A204.1 (cell line): ENCODE results near the gene KDELR3.

Experiments
- FAIRE-seq: peaks from 2 replicates; lab custom pipeline; 2012; peaks lifted over from hg19 to GRCh38; lab: Jason Lieb, UNC

KDELR3 gene

DNA sequence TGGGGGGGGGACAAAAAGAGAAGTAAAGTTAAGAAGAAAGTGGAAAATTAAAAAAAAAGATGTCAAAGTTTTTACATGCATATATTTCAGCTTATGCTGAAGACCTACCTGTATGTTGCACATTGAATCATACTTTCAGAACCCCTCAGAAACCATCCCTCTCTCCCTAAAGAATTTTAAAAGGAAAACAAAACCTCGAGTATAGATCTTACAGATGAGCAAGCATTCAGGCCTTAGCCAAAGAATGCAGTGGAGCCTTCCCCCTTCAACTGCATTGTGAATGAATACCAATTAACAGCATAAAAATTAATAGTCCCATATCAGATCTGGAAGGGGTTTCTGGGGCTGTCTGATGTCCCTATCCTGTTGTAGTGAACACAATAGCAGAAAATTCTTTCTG lies 16.3 kb downstream of the KDELR3 start:
- no peak for FAIRE-seq

DNA sequence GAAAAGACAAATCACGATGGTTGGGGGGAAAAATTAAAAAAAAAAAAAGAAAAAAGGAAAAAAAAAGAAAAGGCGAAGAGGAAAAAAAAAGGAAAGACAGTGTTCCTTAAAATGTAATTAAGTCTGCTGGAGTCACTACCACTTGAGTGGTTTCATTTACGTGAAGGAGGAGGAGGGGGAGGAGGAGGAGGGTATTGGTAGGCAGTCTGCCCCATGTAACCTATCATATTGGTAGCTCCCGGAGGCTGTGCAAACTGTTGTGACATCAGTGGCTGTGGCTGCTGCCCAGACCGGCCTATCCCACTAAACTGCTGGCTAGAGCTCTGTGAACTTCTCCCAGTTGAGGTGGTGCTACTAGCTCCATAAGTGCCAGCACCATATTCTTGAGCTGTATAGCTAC lies 17.9 kb downstream of the KDELR3 start:
- no peak for FAIRE-seq

GRCh38 chr22:38487946-38488345 lies 20.1 kb downstream of the KDELR3 start:
- FAIRE-seq, result no peak

GRCh38 chr22:38489142-38489541 lies 21.2 kb downstream of the KDELR3 start:
- no peak for FAIRE-seq

- no peak for FAIRE-seq
These were observed 21.8 kb downstream of the KDELR3 start for GRCh38 chr22:38489561-38490145.

DNA sequence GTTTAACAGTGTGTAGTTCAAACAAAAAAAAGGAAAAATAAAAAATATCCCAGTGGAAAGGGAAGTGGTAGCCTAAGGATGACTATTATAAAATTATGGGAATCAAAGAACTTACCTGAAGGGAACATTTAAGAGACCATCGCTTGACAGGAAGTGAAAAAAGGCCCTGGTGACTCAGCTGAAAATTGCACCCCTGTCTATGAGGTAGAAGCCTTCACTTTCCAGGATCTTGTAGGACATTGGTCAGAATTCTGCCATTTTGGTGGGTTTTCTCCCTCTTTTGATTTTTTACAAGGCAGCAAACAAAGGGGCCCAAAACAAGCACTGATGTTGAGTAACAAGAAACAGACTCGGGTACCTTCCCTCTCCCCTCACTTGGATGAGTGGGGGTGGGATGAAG lies 22.6 kb downstream of the KDELR3 start:
- FAIRE-seq, result no peak

DNA sequence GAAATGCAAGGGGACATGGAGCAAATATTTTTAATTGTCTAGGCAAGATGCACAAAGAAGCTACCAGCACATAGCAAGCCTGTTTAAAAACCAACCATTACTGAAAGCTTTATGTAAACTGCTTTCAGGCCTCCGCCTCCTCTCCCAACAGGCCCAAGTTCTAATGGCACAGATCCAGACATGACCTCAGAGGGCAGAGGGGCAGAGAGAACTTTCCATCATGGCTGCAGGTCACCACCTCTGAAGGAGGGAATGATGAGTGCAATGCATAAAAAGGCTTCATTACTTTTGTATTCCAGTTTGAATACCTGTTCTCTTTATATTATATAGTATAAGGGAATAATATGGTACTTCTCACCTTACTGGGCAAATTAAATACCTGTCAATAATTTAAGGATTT lies 23.0 kb downstream of the KDELR3 start:
- no peak for FAIRE-seq

DNA sequence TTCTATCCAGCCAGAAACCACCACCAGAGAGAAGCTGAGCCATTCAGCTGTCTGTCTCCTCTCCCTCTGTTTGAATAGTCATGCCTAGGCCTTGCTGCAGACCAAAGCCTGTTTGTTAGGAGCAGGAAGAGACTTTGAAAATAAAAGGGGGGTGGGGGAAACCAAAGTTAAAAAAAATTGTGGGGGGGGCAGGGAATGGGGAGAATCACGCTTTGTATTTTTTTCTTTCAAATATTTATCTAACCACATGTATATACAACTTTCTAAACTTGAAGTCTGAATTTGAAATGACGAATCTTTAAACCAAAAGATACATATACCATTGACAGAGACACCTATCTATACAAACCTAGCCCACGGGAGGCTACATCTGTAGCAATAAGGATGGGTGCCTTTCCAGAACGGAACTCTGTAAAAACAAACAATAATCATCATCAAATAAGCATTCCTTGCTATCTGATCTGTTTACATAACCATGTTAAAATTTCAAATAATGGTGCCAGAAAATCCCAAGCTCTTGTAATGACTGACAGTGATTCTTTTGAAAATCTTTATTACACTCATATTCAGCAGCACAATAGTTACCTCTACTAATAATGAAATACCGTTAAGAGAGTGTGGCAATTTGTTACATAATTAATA lies 23.9 kb downstream of the KDELR3 start:
- FAIRE-seq, result no peak

DNA sequence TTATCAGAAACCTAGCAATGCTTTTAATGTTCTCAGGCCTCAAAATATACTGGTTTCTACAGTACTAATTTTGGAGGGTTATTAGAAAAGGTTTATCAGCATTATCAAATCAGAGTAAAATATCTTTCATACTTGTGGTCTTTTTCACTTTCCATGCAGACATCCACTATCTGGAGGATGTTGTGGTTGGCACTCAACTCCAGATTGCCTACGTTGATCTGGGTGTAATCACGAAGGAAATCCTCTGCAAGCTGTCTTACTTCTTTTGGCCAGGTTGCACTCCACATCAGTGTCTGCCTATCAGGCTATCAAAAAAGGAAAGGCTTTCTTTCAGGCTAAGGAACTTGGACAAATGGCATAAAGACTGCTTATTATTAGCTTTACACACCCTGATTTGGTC lies 26.6 kb downstream of the KDELR3 start:
- no peak for FAIRE-seq

- FAIRE-seq, result no peak
These were observed 27.0 kb downstream of the KDELR3 start for GRCh38 chr22:38494939-38495338.

- FAIRE-seq, result no peak
These were observed 30.0 kb downstream of the KDELR3 start for GRCh38 chr22:38497869-38498268.

DNA sequence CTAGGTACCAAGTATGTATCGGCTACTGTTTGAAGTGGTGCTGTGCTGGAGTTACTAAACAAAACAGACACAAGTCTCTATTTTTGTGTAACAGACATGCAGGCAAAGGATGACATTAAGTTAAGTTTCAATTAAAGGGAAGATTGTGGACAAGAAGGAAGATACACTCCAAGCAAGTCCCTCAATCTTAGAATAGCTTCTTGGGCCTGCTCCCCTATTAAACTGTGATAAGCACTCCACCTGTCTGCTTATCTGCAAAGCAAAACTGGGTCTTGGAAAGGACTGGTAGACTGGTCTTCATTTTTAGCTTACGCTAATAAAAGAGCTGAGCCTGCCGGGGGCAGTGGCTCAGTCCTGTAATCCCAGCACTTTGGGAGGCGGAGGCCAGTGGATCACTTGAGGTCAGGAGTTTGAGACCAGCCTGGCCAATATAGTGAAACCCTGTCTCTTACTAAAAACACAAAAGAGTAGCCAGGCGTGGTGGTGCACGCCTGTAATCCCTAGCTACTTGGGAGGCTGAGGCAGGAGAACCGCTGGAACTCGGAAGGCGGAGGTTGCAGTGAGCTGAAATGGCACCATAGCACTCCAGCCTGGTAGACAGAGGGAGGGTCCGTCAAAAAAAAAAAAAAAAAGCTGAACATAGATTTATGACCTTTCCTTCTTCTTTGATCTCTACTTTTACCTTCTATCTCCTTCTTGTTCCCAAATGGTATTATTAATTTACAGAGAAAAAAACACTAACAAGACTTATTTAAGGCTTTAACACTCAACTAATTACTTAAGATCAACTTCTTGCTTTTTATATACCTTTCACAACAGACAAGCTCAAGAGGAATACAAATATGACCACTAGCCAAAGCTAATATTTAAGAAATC lies 34.1 kb downstream of the KDELR3 start:
- FAIRE-seq, result no peak

DNA sequence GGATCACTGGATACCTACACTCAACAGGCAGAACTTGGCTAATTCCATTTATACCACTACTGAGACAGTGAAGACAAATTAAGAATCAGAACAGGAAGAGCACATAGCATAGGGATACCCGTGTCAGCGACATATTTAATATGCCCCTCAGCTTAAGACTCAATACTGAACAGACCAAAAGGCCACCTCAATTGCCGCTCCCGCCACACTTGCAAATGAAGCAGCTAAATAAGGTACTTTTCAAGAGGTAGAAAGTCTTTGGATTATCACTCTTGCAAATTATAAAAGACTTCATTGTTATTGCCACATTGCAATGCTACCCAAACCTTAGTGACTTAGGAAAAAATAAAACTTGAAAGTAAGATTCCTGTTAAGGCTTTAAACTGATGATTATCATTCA lies 35.1 kb downstream of the KDELR3 start:
- FAIRE-seq, result no peak

GRCh38 chr22:38504731-38505540 lies 37.0 kb downstream of the KDELR3 start:
- no peak for FAIRE-seq

DNA sequence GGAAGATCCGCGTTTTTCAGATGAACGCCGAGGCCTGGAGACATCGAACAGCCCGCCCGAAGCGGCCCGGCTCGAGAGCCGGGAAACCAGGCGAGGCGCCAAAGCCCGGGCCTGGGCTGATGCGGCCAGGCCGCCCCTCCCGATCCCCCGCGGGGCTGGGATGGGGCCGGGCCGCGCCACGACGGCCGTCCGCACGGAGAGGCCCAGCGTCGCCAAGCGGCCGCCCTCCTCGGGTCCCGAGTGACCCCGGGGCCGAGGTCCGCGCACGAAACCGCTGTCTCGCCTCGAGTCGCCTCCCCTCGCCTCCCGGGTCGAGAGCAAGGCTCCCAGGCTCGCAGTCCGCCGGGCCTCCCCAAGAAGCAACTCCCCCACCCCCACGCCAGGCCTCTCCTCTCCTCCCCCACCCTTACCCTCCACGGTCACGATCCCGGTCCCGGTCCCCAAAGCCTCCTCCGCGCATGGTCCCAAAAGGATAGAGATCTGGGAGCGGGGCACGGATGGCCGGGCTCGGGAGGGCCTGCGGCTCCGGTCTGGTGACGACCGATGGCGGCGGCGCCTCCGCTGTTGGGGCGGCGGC lies 37.7 kb downstream of the KDELR3 start:
- no peak for FAIRE-seq

DNA sequence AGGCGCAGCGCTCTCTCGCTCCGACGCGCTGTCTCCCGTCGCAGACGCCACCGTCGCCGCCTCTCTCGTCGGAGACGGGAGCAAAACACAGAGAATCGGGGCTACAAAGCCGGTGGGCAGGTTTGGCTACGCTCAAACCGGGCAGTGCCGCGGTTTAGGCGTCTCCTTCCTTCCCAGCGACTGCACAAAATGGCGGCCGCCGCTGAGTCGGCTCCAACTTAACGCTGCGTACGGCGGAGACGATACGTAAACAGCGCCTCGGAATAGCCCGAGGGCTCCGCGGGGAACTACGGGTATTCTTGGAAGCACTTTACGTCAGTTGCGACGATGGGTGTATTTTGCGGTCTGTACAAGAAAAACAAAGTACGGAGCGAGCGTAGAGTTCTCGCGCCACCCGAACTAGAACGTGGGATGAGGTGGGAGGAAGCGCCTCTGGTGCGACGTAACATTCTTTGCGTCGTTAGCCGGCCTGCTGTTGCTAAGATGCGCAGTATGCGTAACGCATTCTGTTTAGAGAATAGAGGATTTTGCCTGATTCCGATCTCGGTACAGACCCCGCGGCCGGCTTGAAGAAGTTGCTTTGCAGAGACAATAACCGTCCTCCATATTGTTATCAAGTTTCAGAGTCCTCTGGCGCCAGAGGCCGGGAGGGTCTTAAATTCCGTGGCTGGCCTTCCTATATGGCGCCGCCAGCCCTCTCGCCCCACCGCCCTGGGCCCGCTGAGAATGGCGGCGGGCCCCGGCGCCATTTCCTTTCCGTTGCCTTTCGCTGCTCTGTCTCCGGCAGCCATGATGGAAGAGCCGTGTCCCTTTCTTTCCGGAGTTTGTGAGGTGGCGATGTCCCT lies 38.4 kb downstream of the KDELR3 start, which contains the start of gene DDX17:
TSS of gene DDX17 (minus strand) at position 194 of the 845 bp plus-strand sequence.
- peak; percentile 98 for FAIRE-seq

- FAIRE-seq, result no peak
These were observed 42.6 kb downstream of the KDELR3 start for GRCh38 chr22:38510416-38510970.

- FAIRE-seq, result no peak
These were observed 45.2 kb downstream of the KDELR3 start for GRCh38 chr22:38513063-38513462.

DNA sequence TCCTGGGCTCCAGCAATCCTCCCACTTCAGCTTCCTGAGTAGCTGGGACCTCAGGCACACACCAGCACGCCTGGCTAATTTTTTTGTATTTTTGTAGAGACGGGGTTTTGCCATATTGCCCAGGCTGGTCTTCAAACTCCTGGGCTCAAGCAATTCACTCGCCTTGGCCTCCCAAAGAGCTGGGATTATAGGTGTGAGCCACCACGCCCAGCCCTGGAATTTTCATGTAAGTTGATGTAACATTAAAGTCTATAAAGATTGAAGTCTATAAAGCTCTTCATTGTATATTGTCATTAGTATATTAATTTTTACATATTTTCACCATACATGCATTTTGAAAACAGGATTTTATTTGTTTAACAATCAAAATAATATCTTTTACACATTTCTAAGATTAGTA lies 50.7 kb downstream of the KDELR3 start:
- FAIRE-seq, result no peak

DNA sequence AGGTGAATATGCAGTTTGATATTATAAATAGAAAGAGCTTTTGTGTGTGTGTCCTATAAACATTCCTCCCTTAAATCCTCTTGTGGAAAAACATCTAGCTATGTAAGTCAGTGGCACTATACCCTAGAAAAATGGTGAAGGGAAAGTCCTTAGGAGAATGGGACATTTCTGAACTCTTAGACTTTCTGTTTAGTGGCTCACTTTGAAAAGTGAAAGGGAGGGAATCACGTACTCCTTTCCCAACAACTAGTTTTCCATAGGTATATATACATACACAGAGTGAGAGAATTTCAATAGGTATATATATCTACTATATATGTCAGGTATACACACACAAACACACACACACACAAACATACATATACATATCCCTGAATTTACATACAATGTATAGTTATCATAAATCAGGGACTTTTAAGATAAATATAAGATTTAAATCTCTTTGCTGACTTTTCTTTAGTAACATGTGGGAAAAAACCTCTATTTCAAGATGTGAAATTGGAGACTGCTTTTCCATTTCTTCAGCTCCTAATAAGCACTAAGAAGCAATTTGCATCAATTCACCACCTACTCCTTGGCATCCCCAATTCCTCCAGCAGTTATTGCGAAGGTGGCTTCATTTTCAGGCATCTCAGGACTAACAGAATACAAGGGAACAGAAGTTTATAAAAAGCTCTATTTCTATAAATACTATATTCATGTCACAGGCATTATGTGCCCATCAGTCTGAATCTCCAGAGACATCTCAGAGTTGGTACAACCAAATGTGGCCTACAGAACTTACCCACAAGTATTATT lies 51.8 kb downstream of the KDELR3 start:
- no peak for FAIRE-seq
